Ascending aorta (tissue), 2 donors: ENCODE data around the gene OSBPL9. TPM values are rescaled to one million over a fixed set of nuclear protein-coding genes. Genes with fewer than 3 reads are reported as not detected.

Source experiments
- DNase-seq, 2 donors: peaks; one replicate each; pipeline ENCODE4 v3.0.0-alpha.2; 2019; ENCODE audit warnings: low spot score in 2 of 2
- H3K27ac ChIP-seq, 2 donors: fragments of 200-600 bp; sonication (generic); one replicate each; pipeline ENCODE4 v1.5.1; 2016 to 2017; ENCODE audit warnings: mild to moderate bottlenecking in 1 of 2
- H3K27me3 ChIP-seq: fragments of 200-600 bp; sonication (generic); one replicate; pipeline ENCODE4 v1.5.1; 2017
- H3K36me3 ChIP-seq, 2 donors: fragments of 200-600 bp; sonication (generic); one replicate each; pipeline ENCODE4 v1.5.1; 2016
- H3K4me1 ChIP-seq, 2 donors: fragments of 200-600 bp; sonication (generic); one replicate each; pipeline ENCODE4 v1.5.1; 2016 to 2017; ENCODE audit warnings: mild to moderate bottlenecking in 1 of 2
- H3K4me3 ChIP-seq, 2 donors: fragments of 200-600 bp; sonication (generic); one replicate each; pipeline ENCODE4 v1.5.1; 2016 to 2017; ENCODE audit warnings: mild to moderate bottlenecking in 1 of 2
- H3K9me3 ChIP-seq, 2 donors: fragments of 200-600 bp; sonication (generic); one replicate each; pipeline ENCODE4 v1.5.1; 2016
- intact Hi-C: fragments of 100-400 bp; cut with DNase I; formaldehyde crosslinking; loops from one replicate; pipeline ENCODE4 v1.15.1; 2023
- total RNA-seq: library from RNA; depleted of rRNA; stranded (reverse); fragments of >200 nt; gene quantifications from one replicate; pipeline ENCODE4 v1.1.0, GENCODE V29; 2016
- TF ChIP-seq, protein P1 (sequence below), 3 experiments: fragments of 200-600 bp in 2 of 3; fragments of 450-650 bp in 1 of 3; sonication (generic) in 2 of 3; IDR thresholded peaks; one replicate each; pipeline ENCODE4 v1.5.1; 2016 to 2019; ENCODE audit warnings: antibody characterized with exemption in 3 of 3, mild to moderate bottlenecking in 1 of 3, moderate library complexity in 1 of 3

The OSBPL9 gene
- total RNA-seq, 1 donor from 2014 or later, result 101 TPM

DNA sequence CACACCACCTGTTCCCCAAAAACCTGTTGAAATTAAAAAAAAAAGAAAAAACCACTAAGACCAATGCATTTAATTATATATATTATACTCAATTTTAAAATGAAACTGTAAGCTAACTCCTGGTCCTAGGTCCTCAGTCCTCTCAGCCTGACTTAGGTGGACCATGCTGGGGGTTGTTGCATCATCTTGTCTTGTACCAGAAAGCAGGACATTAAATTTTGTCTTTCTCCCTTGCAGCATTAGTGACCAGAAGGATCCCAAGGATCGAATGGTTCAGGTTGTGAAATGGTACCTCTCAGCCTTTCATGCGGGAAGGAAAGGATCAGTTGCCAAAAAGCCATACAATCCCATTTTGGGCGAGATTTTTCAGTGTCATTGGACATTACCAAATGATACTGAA, 164.0 kb downstream of the OSBPL9 start:
- H3K36me3 ChIP-seq, result peaks cover 47 to 60% of the 10 kb centered on the region in 2 donors
- intact Hi-C loops, result no loop called here
- TF ChIP-seq, protein P1, sequence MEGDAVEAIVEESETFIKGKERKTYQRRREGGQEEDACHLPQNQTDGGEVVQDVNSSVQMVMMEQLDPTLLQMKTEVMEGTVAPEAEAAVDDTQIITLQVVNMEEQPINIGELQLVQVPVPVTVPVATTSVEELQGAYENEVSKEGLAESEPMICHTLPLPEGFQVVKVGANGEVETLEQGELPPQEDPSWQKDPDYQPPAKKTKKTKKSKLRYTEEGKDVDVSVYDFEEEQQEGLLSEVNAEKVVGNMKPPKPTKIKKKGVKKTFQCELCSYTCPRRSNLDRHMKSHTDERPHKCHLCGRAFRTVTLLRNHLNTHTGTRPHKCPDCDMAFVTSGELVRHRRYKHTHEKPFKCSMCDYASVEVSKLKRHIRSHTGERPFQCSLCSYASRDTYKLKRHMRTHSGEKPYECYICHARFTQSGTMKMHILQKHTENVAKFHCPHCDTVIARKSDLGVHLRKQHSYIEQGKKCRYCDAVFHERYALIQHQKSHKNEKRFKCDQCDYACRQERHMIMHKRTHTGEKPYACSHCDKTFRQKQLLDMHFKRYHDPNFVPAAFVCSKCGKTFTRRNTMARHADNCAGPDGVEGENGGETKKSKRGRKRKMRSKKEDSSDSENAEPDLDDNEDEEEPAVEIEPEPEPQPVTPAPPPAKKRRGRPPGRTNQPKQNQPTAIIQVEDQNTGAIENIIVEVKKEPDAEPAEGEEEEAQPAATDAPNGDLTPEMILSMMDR (IDR thresholded peaks at IDR 0.05), result no peak

DNA sequence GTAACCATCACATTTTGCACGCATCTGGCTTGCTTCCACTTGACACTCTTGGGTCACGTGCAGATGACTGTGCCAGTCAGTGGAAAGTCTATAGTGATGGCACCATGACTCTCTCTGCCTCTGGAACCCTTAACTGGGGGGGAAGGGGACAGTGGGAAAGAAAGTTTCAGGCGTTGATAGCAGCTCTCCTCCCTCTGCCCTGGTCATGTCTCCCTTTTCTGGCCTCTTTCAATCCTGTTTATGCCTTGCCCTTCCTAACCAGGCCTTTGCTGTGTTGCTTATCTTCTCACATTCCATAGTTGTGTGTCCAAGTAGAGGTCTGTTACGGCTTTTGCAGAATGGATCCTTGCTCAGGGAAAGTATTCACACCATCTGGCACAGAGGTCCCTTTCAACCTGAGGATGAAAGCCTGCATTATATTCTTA, 168.1 kb downstream of the OSBPL9 start:
- peaks cover 66 to 96% of the 10 kb centered on the region in 2 donors for H3K36me3 ChIP-seq
- H3K27ac ChIP-seq, result peak overlapping the region in 1 of 2 donors; percentile 31
- DNase-seq, result no peak
- H3K4me1 ChIP-seq, result no peaks in the 10 kb centered on the region
- intact Hi-C loops, result no loop called here
- no peak overlapping the region for H3K4me3 ChIP-seq
- no peaks in the 10 kb centered on the region for H3K9me3 ChIP-seq
- H3K27me3 ChIP-seq, result no peaks in the 10 kb centered on the region
- TF ChIP-seq, protein P1 (IDR thresholded peaks at IDR 0.05), result no peak

More for the DNA sequence above, 164.0 kb downstream of the OSBPL9 start:
- H3K9me3 ChIP-seq, result no peaks in the 10 kb centered on the region
- no peaks in the 10 kb centered on the region for H3K27me3 ChIP-seq
- H3K4me3 ChIP-seq, result no peak overlapping the region
- no peaks in the 10 kb centered on the region for H3K4me1 ChIP-seq
- no peak overlapping the region for H3K27ac ChIP-seq
- DNase-seq, result no peak

DNA sequence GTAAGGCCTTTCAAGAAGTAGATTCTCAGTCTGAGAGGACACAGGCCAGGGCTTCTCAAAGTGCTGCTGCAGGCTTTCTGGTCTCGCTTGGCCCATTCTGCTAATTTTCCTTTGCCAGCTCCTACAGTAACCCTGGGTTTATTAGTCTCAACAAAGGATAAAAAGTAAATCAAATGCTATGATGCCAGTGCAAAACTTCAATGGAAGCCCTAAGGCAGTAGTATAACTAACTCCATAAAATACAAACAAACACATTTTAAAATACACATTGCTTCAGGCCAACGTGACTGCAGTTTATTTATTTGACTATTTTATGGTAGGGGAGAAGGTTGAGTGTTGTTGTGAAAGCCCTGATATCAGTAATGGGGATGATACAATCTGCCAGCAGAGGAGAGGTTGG, 172.0 kb downstream of the OSBPL9 start:
- no peak overlapping the region for H3K4me3 ChIP-seq
- no peaks in the 10 kb centered on the region for H3K4me1 ChIP-seq
- DNase-seq, result no peak
- no peaks in the 10 kb centered on the region for H3K9me3 ChIP-seq
- intact Hi-C loops, result no loop called here
- H3K27ac ChIP-seq, result no peak overlapping the region
- peaks cover 58 to 100% of the 10 kb centered on the region in 2 donors for H3K36me3 ChIP-seq
- H3K27me3 ChIP-seq, result no peaks in the 10 kb centered on the region
- TF ChIP-seq, protein P1 (IDR thresholded peaks at IDR 0.05), result no peak

DNA sequence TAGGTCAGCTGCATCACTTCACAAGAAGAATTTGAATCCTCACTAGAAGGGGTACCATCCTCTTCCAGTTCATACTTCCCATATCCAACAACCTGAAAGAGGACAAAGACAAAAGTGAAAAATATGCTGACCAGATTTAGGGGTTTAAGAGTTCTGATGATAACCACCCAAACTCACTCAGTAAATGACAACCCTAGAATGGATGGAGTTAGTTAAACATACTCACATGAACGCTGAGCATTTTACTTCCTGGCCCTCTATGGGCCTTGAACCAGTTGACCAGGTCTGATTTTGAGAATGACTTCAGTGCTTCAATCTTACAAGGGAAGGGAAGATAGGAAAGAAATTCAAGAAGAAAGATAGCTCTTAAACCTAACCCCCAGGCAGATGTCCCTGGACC, 172.4 kb downstream of the OSBPL9 start:
- TF ChIP-seq, protein P1 (IDR thresholded peaks at IDR 0.05), result no peak
- DNase-seq, result no peak
- Histone ChIP-seq H3K4me3 (no peak overlapping the region), H3K27ac (no peak overlapping the region), H3K27me3 (no peaks in the 10 kb centered on the region), H3K9me3 (no peaks in the 10 kb centered on the region), H3K4me1 (no peaks in the 10 kb centered on the region), H3K36me3 (peaks cover 58 to 100% of the 10 kb centered on the region in 2 donors)
- intact Hi-C loops, result no loop called here

DNA sequence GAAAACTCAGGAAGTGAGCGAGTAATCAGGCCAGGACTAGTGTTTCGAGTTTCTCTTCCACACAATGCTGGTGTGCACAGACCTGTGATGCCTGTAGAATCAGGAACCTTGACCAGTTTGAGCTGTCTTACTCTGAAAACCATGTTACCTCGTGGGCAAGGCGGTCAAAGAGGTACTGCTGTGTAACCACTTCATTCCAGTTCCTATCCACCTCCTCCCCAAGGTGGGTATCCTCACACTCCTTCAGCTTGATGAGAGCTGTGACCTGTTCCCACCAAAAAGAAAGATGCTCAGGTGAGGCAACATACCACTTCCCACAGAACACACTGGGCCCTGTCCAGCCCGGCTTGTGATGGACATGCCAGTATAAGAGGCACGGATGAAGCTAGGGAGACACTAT, 173.5 kb downstream of the OSBPL9 start:
- intact Hi-C loops, result no loop called here
- Histone ChIP-seq H3K4me1 (no peaks in the 10 kb centered on the region), H3K27ac (peak overlapping the region in 1 of 2 donors; percentile 9), H3K36me3 (peaks cover 54 to 99% of the 10 kb centered on the region in 2 donors), H3K4me3 (no peak overlapping the region), H3K9me3 (no peaks in the 10 kb centered on the region), H3K27me3 (no peaks in the 10 kb centered on the region)
- TF ChIP-seq, protein P1 (IDR thresholded peaks at IDR 0.05), result no peak
- DNase-seq, result no peak

DNA sequence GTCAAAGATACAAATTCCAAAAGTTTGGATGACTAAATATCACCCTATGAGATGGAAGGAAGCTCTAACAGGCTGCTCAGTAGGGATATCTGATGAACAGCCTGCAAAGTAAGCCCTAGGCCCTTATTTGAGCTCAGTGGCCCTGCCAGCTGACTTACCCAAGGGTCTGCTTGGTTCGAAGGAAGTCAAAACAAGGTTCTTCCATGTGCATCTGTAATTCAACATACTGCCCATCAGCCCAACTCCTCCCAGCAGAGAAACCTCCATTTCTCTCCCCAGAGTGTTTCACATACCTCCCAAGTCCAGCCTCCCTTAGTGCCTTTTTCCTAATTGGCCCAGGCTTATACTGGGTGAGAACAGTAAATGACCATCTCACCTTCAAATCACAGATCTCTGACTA, 175.0 kb downstream of the OSBPL9 start:
- H3K36me3 ChIP-seq, result peaks cover 43 to 89% of the 10 kb centered on the region in 2 donors
- no peak overlapping the region for H3K27ac ChIP-seq
- no peaks in the 10 kb centered on the region for H3K4me1 ChIP-seq
- no peaks in the 10 kb centered on the region for H3K27me3 ChIP-seq
- intact Hi-C loops, result no loop called here
- no peaks in the 10 kb centered on the region for H3K9me3 ChIP-seq
- no peak for DNase-seq
- TF ChIP-seq, protein P1 (IDR thresholded peaks at IDR 0.05), result no peak
- H3K4me3 ChIP-seq, result no peak overlapping the region
